Lower leg skin (tissue), 4 donors: Measurements from ENCODE around the gene HLA-DRA. TPM values are rescaled to one million over a fixed set of nuclear protein-coding genes. Genes with fewer than 3 reads are reported as not detected.

Source experiments
- DNase-seq, 2 donors: peaks; one replicate each; pipeline ENCODE4 v3.0.0-alpha.2; 2019; ENCODE audit warnings: low spot score in 2 of 2
- H3K4me3 ChIP-seq: fragments of 200-600 bp; sonication (generic); 2 replicates; pipeline ENCODE4 v1.5.1; 2017; ENCODE audit warnings: mild to moderate bottlenecking, low read depth; ENCODE audit not compliant: poor library complexity, severe bottlenecking
- CTCF ChIP-seq, 3 donors: fragments of 450-650 bp; IDR thresholded peaks; one replicate each; pipeline ENCODE4 v1.5.1; 2016; ENCODE audit warnings: antibody characterized with exemption in 3 of 3, mild to moderate bottlenecking in 3 of 3, moderate library complexity in 2 of 3
- POLR2A ChIP-seq, 2 donors: fragments of 450-650 bp; IDR thresholded peaks; one replicate each; pipeline ENCODE4 v1.6.1; 2016 to 2017; ENCODE audit warnings: antibody characterized with exemption in 2 of 2, mild to moderate bottlenecking in 1 of 2, moderate library complexity in 1 of 2
- WGBS, 2 donors: methylation state at CpG; one replicate each; pipeline ENCODE4 v1.1.5; 2018; 5-methylcytosine and 5-hydroxymethylcytosine counted together
- intact Hi-C: fragments of 100-400 bp; cut with DNase I; formaldehyde crosslinking; loops from one replicate; pipeline ENCODE4 v1.15.0; 2023; ENCODE audit warnings: low total_unique reads
- total RNA-seq, 4 donors: library from RNA; depleted of rRNA; stranded (reverse); fragments of >200 nt; gene quantifications; one replicate each; pipeline ENCODE4 v1.1.0, GENCODE V29; 2016

Gene HLA-DRA
- 100 to 1,000 TPM; 164 to 274 (median 229) TPM for total RNA-seq

DNA sequence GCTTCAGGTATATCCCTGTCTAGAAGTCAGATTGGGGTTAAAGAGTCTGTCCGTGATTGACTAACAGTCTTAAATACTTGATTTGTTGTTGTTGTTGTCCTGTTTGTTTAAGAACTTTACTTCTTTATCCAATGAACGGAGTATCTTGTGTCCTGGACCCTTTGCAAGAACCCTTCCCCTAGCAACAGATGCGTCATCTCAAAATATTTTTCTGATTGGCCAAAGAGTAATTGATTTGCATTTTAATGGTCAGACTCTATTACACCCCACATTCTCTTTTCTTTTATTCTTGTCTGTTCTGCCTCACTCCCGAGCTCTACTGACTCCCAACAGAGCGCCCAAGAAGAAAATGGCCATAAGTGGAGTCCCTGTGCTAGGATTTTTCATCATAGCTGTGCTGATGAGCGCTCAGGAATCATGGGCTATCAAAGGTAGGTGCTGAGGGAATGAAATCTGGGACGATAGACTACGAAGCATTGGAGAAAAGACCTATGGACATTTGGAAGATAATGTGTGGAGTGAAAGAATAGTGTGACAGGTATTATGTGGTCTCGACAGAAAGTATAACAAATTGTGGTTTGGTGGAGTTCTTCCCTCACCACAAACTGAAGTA lies at the start of gene HLA-DRA:
TSS of gene HLA-DRA (plus strand) at position 286 of the 613 bp plus-strand sequence. CDS start at position 350, 64 bp downstream.
- intact Hi-C loops: no loop called here
- DNase-seq: peak in 1 of 2 donors; percentile 25

DNA sequence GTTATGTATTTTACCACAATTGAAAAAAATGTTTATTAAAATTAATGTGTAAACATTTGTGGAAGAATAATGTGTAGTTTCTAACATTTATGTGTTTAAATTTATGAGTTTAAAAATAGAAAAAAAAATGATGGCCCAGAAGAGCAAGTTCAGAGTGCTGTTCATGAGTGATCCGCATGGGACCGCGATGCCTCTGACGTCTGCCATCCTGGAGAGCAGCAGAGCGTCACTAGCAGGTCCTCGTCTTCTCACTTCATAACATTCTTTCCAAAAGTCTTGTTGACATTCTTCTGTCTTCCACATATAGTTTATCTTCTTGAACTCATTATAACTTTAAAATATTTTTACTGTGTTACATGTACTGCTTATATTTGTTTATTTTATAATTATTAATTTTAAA lies 48.2 kb upstream of the HLA-DRA start:
- intact Hi-C loops: no loop called here
- H3K4me3 ChIP-seq: no peak overlapping the region
- TF ChIP-seq CTCF (IDR thresholded peaks at IDR 0.05) (no peak), POLR2A (IDR thresholded peaks at IDR 0.05) (no peak)
- WGBS, 2 donors: 93 to 95% methylated on average over 6 of the region's 6 CpGs
- DNase-seq: no peak

More for the DNA sequence above, at the start of gene HLA-DRA:
- H3K4me3 ChIP-seq: no peak within 1 kb of the TSS
- WGBS, 2 donors: 33 to 41% methylated on average over 9 of the region's 9 CpGs
- TF ChIP-seq CTCF (IDR thresholded peaks at IDR 0.05) (no peak), POLR2A (IDR thresholded peaks at IDR 0.05) (no peak)

- DNase-seq: no peak
- intact Hi-C loops: no loop called here
- no peak for TF ChIP-seq CTCF (IDR thresholded peaks at IDR 0.05)
- no peak for TF ChIP-seq POLR2A (IDR thresholded peaks at IDR 0.05)
- WGBS, 2 donors: 34% methylated on average over 7 of the region's 7 CpGs
- H3K4me3 ChIP-seq: no peak overlapping the region
These were observed 45.8 kb upstream of the HLA-DRA start for GRCh38 chr6:32393665-32394420.

DNA sequence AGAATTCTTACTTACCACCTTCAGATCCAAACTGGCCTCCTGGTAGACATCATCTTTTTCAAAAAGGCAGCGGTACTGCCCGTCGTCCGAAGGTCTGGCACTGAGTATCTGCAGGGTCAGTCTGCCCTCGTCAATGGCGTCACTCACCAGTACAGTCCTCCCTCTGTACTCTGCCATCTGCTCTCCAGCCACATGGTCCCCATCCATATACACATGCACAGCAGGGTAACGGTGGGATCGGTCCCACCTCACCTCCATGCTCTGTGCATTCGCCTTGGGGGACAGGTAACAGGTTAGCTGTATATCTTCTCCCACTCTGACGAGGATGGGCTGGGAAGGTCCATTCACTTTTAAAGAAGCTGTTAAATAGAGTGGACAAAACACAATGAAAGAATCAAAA lies 43.7 kb upstream of the HLA-DRA start:
- 89 to 97% methylated on average over 10 of the region's 10 CpGs for WGBS, 2 donors
- no peak for DNase-seq
- no peak overlapping the region for H3K4me3 ChIP-seq
- intact Hi-C loops: no loop called here
- TF ChIP-seq POLR2A (IDR thresholded peaks at IDR 0.05): no peak
- no peak for TF ChIP-seq CTCF (IDR thresholded peaks at IDR 0.05)

DNA sequence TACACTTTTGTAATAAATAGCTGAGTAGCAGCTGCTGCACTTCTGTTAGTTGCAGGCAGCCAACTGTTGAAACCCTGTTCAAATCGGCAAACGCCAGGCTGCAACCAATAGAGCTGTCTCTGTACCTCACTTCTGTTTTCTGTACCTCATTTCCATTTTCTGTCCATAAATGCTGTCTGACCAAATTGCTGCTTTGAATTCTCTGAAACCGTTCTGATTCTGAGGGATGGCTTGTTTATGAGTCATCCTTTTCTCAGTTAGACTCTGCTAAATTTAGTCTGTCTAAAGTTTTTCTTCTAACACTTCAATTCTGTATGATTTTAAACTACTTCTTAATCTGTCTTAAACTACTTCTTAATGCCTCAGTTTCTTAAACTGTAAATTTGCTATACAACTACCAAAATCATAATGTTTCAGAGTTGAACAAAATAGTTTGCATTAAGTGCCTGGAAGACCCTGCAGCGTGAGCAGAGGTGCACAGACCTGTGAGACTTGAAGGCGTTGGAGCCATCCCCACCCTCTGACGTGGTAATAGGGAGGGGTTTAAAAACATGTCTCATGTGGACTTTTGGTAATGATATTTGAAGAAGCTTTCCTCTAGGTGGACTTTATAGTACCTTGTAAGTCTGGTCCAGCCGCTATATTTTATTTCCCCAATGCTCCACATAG lies 42.3 kb upstream of the HLA-DRA start:
- DNase-seq: no peak
- intact Hi-C loops: no loop called here
- H3K4me3 ChIP-seq: no peak overlapping the region
- TF ChIP-seq POLR2A (IDR thresholded peaks at IDR 0.05) (no peak), CTCF (IDR thresholded peaks at IDR 0.05) (no peak)
- WGBS, 2 donors: 70 to 71% methylated on average over 7 of the region's 7 CpGs
